KMS-11 (cell line): ENCODE results near the gene CACNA2D2.

Experiments
- H2AFZ ChIP-seq: fragments of 200-600 bp; sonication (generic); 2 replicates; pipeline ENCODE4 v1.6.1; 2016; ENCODE audit warnings: antibody characterized with exemption, mixed run types, low read depth
- H3K27ac ChIP-seq: fragments of 200-600 bp; sonication (generic); 2 replicates; pipeline ENCODE4 v1.6.1; 2016; ENCODE audit warnings: mild to moderate bottlenecking, mixed run types
- H3K27me3 ChIP-seq: fragments of 200-600 bp; sonication (generic); 2 replicates; pipeline ENCODE4 v1.6.1; 2017; ENCODE audit warnings: mild to moderate bottlenecking, low read depth, mixed run types, moderate library complexity; ENCODE audit not compliant: insufficient read depth
- H3K36me3 ChIP-seq: fragments of 200-600 bp; sonication (generic); 2 replicates; pipeline ENCODE4 v1.6.1; 2017; ENCODE audit warnings: mild to moderate bottlenecking, mixed run types; ENCODE audit not compliant: insufficient read depth
- H3K4me1 ChIP-seq: fragments of 200-600 bp; sonication (generic); 2 replicates; pipeline ENCODE4 v1.6.1; 2016; ENCODE audit warnings: mild to moderate bottlenecking, low read depth, mixed run types; ENCODE audit not compliant: poor library complexity, severe bottlenecking
- H3K4me2 ChIP-seq: fragments of 200-600 bp; sonication (generic); 2 replicates; pipeline ENCODE4 v1.7.0; 2016; ENCODE audit warnings: mild to moderate bottlenecking, mixed run types
- H3K4me3 ChIP-seq: fragments of 200-600 bp; sonication (generic); IDR thresholded peaks from 2 replicates; pipeline ENCODE4 v1.6.1; 2017; ENCODE audit warnings: low read depth, low read length, mixed read lengths; ENCODE audit not compliant: insufficient read depth
- H3K79me2 ChIP-seq: fragments of 200-600 bp; sonication (generic); 2 replicates; pipeline ENCODE4 v1.6.1; 2016; ENCODE audit warnings: low read depth, mixed run types; ENCODE audit not compliant: insufficient read depth
- H3K9ac ChIP-seq: fragments of 200-600 bp; sonication (generic); 2 replicates; pipeline ENCODE4 v1.6.1; 2016; ENCODE audit warnings: mild to moderate bottlenecking, mixed run types
- H4K20me1 ChIP-seq: fragments of 200-600 bp; sonication (generic); 2 replicates; pipeline ENCODE4 v1.6.1; 2016; ENCODE audit warnings: mild to moderate bottlenecking, mixed run types; ENCODE audit not compliant: insufficient read depth
- TF ChIP-seq, protein P1 (sequence below): fragments of 200-600 bp; sonication (generic); conservative IDR thresholded peaks from 2 replicates; pipeline ENCODE4 v1.6.1; 2017; ENCODE audit warnings: low read depth, mild to moderate bottlenecking, antibody characterized with exemption, low read length, moderate library complexity, mixed read lengths

CACNA2D2 gene

DNA sequence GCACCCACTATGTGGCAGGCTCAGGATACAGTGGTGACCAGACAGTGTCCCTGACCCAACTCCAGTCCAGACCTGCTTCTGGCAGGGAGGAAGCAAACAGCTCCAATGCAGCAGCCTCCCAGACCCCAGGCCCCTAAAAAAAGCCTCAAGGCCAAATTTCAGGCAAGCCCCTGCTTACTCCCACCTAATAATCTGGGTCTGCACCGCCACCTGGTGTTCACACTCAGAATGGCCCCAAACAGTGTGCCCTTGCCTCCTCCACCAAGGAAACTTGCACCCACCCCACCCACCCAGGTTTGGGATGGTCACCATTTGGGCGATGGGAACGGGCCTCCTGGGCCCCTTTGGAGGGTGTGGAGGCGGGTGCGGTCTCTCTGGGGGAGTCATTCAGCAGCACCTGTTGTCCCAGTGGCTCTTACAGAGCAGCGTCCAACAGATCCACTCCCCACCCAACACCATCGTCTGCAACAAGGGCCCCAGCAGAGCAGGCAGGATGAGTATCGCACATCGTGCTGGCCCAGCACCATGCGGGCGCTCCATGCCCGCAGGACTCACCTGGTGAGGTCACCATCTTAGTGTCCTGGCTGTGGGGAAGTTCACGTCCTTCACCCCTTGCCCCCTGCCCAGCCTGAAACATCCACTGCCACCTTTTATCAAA is 46.8 kb upstream of the CACNA2D2 start:
- Histone ChIP-seq H2AFZ (no peak overlapping the region), H3K9ac (no peak overlapping the region), H3K27ac (no peak overlapping the region), H3K79me2 (no peaks in the 10 kb centered on the region), H3K4me2 (no peak overlapping the region), H4K20me1 (no peaks in the 10 kb centered on the region), H3K36me3 (no peaks in the 10 kb centered on the region), H3K4me3 (no peak overlapping the region), H3K4me1 (no peaks in the 10 kb centered on the region), H3K27me3 (no peaks in the 10 kb centered on the region)
- TF ChIP-seq, protein P1, sequence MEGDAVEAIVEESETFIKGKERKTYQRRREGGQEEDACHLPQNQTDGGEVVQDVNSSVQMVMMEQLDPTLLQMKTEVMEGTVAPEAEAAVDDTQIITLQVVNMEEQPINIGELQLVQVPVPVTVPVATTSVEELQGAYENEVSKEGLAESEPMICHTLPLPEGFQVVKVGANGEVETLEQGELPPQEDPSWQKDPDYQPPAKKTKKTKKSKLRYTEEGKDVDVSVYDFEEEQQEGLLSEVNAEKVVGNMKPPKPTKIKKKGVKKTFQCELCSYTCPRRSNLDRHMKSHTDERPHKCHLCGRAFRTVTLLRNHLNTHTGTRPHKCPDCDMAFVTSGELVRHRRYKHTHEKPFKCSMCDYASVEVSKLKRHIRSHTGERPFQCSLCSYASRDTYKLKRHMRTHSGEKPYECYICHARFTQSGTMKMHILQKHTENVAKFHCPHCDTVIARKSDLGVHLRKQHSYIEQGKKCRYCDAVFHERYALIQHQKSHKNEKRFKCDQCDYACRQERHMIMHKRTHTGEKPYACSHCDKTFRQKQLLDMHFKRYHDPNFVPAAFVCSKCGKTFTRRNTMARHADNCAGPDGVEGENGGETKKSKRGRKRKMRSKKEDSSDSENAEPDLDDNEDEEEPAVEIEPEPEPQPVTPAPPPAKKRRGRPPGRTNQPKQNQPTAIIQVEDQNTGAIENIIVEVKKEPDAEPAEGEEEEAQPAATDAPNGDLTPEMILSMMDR = peak; percentile 44

DNA sequence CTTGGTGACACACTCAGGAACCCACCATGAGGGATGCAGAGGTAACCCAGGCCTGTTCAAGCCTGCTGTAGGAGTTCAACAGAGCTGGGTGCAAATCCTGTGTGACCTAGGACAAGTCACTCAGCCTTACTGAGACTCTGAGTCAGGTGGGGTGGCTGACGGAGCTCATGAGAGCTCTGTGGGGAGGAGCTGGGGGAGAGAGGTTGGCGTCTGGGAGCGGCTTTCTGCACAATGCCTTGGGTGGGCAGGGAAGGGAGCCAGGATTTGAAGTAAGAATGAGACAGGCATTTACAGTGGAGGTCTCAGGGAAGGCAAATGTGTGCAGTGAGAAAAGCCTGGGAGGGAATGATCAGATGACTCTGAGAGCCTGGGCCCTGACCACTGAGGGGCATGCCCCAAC is 45.8 kb upstream of the CACNA2D2 start:
- Histone ChIP-seq H3K9ac (no peak overlapping the region), H3K27ac (no peak overlapping the region), H3K4me2 (no peak overlapping the region), H3K4me3 (no peak overlapping the region), H4K20me1 (no peaks in the 10 kb centered on the region), H2AFZ (no peak overlapping the region), H3K36me3 (no peaks in the 10 kb centered on the region), H3K27me3 (no peaks in the 10 kb centered on the region; the same call in 1 of the 2 replicates), H3K4me1 (no peaks in the 10 kb centered on the region), H3K79me2 (no peaks in the 10 kb centered on the region)
- TF ChIP-seq, protein P1 = no peak

DNA sequence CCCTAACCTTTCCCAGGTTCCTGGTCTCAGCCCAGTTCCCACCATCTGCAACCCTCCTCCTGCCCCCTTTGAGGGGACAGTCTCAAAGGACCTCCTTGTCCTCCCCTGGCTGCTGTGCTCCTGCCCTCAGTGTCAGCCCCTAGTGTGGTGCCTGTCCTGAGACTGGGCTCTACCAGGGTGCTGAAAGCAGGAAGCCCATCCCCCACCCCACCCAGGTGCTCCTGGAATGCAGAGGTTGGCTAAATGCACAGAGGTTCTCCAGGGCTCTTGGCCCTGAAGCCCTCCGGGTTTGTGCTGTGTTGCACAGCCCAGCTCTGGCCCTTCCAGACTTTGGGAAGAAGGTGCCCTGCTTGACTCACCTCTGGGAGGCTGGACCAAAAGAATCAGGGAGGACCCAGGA is 42.3 kb upstream of the CACNA2D2 start:
- TF ChIP-seq, protein P1 = no peak
- no peak overlapping the region for H2AFZ ChIP-seq
- no peaks in the 10 kb centered on the region for H4K20me1 ChIP-seq
- no peaks in the 10 kb centered on the region; the same call in 1 of the 2 replicates for H3K27me3 ChIP-seq
- no peak overlapping the region for H3K9ac ChIP-seq
- no peak overlapping the region for H3K4me2 ChIP-seq
- H3K27ac ChIP-seq = no peak overlapping the region
- no peak overlapping the region for H3K4me3 ChIP-seq
- no peaks in the 10 kb centered on the region for H3K4me1 ChIP-seq
- no peaks in the 10 kb centered on the region for H3K36me3 ChIP-seq
- no peaks in the 10 kb centered on the region for H3K79me2 ChIP-seq

DNA sequence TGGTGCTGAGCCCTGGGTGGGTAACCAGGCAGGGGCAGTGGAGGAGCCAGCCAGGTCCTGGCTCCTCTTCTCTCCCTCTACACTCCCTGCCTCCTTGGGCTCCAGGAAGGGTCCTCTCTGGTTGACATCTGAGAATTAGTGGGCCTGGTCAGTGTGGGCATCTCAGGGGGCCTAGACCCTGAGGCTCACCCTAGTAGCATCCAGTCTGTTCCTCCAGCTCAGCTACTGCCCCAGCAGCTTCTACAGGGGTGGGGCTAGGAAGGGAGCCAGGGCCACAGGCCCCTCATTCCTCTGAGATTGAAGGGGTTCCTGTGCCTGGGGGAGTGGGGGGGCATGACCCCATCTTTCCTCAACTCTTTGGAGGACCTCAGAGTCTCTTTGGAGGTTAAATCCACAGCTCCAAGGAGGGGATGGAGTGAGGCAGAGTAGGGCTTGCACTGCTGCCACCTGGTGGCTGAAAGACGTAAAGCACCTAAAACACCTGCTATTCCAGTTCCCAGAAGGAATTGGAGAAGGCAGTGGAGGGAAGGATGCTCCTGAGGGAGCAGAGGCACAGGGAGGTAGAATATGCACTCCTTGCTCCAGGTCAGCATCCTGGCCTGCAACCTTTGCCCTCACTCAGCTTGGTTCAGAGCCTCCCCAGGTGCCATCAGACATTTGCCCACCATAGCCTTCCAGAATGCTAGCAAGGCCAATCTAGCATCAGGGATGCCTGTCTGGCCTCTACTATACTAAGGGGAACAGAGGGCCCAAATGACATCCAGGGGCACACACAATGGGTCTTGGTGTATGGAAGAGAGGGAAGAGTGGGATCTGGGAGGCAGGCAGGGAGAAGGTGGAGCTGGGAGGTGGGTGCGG is 39.0 kb upstream of the CACNA2D2 start:
- no peak overlapping the region for H3K4me3 ChIP-seq
- no peak overlapping the region for H3K27ac ChIP-seq
- H3K9ac ChIP-seq = no peak overlapping the region

More for the DNA sequence above, 39.0 kb upstream of the CACNA2D2 start:
- no peaks in the 10 kb centered on the region for H4K20me1 ChIP-seq
- H2AFZ ChIP-seq = no peak overlapping the region
- TF ChIP-seq, protein P1 = peak; percentile 85
- H3K79me2 ChIP-seq = no peaks in the 10 kb centered on the region
- H3K4me1 ChIP-seq = no peaks in the 10 kb centered on the region
- no peaks in the 10 kb centered on the region for H3K36me3 ChIP-seq
- H3K4me2 ChIP-seq = no peak overlapping the region
- H3K27me3 ChIP-seq = peaks cover 14% of the 10 kb centered on the region
